DMS79 treated with DMSO at 0.1 percent for 48 hours (cell line): Measurements from ENCODE around the gene WDFY4.
A peak's percentile ranks its signal among the peaks of the same experiment; 100 is the strongest.

ENCODE experiments used
- DNase-seq: peaks from one replicate; lab custom pipeline; 2025; lab: John Stamatoyannopoulos, UW

WDFY4 gene

DNA sequence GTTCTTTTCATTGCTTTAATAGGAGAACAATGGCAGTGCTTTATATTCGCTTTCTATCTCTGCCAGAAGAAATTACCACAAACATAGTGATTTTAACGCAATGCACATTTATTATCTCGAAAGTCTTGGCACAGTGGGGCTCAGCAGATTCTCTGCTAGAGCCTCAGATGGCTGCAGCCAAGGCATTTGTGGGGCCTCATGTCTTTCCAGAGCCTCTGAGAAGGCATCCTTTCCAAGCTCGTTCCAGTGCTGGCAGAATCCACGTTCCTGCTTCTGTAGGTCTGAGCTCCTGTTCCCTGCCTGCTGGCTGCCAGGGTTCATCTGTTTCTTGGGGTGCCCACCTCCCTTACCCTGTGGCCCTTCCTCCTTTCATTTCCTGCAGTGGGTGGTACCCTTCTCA is 194.8 kb downstream of the WDFY4 start:
- DNase-seq: no peak

DNA sequence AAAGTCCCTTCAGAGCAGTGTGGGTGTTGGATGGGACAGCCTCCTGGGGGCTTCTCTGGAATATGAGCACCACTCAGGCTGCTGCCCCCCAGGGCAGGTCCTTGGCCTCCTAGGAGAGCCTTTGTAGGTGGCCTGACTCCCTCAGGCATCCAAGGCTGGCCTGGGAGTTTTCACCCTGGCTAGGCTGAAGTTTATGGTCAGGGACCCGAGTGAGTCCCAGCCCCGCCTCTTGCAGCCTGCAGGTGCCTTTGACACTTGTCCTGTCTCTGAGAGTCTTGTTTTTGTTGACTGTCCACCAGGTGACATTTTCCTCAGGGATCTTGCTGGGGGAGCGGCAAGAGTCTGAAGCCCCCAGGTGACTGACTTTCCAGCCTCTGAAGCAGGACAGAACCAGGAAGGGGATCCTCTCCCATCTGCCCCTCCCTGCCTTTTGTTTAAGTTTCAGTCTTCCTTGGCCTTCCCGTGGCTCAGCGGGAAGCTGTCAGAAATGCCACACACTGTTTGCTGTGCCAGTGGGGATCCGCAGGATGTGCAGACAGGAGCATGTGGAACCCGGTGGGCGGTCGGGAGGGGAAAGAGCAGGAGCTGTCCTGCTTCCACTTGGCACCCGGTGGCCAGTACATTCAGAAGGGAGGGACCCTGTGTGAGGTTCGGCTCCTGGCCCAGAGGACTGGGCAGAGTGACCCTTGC is 195.5 kb downstream of the WDFY4 start:
- DNase-seq: no peak

- DNase-seq: no peak
These were observed 197.3 kb downstream of the WDFY4 start for GRCh38 chr10:48881937-48882336.

GRCh38 chr10:48882881-48883280 is 198.2 kb downstream of the WDFY4 start:
- DNase-seq: no peak

- DNase-seq: no peak
These were observed 199.0 kb downstream of the WDFY4 start for GRCh38 chr10:48883701-48884100.

DNA sequence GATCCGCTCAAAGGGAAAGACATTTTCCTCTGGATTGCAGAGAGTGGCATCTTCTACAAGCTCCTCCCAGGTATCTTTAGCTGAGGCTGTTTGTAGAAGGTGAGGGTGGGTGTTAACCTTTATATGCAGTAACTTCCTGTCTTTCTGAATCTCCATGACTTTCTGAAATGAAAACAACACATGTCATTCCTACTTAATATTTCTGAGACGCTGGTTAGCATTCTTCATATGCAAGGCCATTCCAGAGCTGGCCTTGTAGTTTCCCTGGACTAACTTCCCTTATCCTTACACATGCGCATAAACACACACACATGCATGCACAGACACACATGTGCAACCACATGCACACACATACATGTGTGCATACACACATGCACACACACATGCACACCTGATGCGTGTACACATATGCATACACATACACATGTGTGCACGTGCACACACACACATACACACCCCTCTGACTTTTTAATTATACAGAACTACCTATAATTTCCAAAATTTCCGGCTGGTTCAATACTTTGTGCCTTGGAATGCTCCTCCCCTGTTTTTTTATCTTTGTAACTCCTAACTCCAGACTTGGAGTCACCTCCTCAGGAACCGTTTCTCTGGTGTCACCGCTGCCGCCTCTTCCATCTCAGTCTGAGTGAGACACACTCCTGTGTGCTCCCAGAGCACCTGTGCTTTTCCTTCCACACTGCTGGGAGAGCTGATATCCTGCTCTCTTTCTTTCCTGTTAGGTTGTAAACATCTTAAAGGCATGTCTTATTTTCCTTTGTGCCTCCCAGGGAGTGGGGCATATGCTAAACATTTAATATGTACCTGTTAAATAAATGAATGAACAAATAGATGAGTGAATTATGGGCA is 199.7 kb downstream of the WDFY4 start:
- DNase-seq: no peak

GRCh38 chr10:48885376-48885775 is 200.7 kb downstream of the WDFY4 start:
- no peak for DNase-seq

DNA sequence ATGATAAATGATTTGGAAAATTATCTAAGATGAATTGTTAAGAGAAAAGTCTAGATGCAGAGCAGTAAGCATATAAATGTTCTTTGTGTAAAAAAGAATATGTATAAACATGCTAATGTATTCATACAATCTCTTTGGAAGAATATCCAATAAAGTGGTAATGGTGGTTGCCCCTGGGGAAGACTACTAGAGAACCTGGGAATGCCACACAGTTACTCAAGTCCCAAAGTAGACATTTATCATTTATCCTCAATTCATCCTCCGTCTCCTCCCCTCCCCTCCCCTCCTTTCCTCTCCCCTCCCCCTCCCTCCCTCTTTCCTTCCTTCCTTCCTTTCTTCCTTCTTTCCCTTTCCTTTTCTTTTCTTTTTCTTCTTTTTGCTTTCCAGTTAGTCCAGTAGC is 203.3 kb downstream of the WDFY4 start:
- DNase-seq: no peak

DNA sequence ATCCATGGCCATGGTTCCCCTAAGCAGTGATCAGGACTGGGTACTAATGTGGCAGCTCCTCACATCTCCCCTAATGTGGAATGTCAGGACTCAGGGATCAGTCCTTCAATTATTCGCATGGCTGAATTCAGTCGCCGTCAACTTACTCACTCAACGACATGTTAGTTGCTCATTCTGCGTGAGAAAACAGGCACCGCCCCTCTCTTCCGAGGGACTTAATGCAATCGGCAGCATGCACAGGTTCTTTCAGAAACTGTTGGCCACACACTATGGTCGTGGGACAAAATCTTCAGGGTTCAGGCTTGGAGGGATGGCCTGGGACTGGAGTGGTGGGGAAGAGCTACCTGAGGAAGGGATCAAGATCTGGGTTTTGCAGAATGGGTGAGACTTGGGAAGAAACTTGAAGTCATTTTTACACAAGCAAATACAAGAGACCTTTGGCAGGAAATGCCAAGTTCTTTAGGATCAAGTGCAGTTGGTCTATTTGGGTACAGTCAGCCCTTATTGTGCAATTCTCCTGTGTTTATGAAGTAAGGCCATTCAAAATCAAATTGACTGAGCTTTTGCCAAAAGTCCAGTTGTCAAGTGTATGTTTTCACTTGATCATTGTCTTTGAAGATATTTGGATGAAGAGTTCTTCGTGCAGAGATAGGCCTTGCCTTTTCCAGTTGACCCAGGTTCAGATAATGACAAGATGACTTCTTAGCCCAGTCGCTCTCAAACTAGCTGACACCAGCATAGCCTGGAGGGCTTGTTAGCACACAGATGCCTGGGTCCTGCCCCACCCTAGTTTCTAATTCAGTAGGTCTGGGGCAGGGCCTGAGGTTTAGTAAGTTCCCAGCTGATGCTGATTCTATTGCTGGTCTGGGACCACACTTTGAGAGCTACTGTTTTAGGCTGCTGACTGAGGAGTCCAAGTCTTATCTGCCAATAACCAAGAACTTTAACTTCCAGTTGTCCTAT is 206.5 kb downstream of the WDFY4 start:
- no peak for DNase-seq

DNA sequence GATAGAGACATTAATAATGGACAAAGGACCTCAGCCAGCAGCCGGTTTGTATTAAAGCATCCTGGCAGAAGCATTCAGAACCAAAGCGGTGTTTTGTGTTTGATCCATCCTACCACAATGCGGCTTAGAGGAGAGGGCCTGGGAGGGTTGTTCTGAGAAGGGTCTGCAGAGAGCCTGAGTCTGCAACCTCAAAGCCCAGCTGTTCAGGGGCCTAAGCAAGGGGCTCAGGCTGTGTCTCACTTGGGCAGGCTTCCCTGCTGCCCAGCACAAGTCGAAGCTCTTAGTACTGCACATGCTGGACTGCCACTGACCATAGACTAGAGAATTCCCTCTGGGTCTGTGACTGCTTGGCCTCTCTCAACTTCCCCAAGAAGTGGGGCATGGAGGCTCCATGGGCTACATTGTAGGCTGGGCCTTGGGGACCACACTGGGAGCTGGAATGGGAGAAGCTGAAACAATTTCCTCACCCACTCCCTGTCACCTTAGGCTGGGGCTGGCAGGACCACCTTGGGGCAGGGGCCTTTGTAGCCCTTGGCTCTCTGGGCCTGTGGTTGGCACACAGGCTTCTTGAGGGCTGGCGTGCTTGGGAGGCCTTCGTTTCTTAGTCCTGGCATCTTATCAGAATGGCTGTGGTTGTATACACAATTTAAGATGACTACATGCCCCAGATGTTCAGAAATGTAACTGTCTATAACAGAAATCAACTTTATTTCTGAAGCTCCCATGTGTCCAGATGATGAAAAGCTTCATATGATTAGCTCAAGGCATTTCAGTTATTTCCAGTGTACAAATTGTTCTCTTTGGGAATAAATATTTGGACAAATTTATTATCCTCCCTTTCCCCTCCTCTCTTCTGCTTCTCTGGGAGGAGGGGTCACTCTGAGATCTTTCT is 210.5 kb downstream of the WDFY4 start:
- no peak for DNase-seq

DNA sequence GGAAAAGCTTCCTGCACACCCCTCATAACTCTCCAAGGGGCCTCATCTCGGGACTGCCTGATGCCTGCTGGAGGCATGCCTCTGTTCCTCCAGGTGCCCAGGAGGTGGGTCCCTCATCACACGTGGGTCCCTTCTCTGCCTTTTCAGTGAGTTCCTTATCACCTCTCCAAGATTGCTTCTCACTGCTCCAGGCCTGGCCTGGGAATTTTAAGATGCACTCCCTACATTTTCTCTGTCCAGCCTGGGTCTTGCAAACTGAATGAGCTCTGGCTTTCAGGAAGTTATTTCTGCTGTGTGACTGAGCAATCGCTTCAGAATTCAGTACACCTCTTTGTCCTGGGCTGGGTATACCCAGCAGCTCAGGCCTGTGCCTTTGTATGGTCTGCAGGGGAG is 211.1 kb downstream of the WDFY4 start:
- no peak for DNase-seq

- DNase-seq: peak; percentile 0
These were observed 212.2 kb downstream of the WDFY4 start for GRCh38 chr10:48896756-48897440.

DNA sequence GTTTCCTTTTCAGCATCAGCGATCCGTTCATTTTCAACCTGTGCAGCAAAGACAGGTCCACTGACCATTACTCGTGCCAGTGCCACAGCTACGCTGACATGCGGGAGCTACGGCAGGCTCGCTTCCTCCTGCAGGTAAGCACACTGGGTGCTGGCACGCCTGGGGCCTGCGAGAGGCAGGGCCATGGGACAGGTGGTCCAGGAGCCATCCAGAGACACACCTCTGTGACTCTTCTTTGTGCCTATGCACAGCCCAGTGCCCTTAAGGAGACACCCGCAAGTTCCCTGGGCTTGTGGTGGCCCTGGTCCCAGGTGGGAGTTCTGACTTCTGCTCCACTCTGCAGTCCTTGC is 212.7 kb downstream of the WDFY4 start:
- no peak for DNase-seq

DNA sequence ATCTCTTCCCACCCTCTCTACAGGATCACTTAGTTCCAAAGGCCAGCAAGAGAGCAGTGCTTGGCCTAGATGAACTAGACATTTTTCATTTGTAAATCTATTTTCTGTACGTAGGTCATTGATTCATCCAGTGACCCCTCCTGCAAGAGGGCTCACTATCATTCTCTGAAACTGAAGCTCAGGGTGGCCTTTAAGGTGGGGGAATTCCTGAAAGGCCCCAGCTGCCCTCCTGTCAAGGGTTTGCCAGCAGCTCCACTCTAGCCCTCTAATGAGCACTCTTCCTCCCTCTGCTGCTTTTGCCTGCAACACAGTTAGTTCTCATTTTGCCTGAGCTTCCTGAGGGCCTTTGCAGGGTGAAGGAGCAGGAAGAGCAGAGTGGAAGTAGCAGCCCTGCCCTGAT is 213.8 kb downstream of the WDFY4 start:
- no peak for DNase-seq

GRCh38 chr10:48899781-48900180 is 215.1 kb downstream of the WDFY4 start:
- DNase-seq: no peak

GRCh38 chr10:48900371-48900801 is 215.7 kb downstream of the WDFY4 start:
- DNase-seq: no peak

DNA sequence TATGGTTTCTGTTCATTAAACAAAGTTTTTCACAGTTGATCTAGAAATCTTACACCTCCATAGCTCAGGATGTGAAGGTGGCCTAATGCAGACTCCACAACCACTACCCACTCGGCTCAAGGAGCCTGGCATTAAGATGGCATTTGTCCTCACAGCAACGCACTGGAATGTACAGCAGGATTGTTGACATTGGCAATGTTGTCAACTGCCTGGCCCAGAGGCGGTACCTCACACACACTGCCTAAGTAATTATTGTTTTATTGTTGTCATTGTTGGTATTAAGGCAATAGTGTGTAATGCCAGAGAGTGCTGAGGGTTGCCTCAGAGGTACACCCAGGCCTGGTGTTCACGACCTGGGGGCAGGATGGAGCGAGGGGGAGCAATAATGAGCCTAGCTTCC is 216.6 kb downstream of the WDFY4 start:
- no peak for DNase-seq

DNA sequence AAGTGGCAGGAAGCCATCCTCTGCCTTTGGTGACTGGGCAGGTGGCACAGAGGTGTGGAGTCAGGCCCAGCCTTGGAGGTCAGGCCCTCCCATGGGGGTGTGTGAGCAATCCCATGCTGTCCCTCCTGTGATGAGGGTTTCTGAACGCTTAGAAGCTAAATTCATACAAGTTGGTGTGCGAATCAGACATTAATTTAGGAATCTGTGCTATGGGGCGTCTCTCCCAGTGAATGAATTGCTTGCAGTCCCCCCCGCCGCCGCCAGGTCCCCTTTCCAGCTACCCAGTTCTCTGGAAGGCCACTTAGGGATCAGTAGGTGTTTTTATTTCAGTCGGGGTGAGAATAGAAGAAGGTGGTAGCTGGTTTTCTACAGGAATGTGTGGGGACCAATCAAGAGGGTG is 217.4 kb downstream of the WDFY4 start:
- no peak for DNase-seq

DNA sequence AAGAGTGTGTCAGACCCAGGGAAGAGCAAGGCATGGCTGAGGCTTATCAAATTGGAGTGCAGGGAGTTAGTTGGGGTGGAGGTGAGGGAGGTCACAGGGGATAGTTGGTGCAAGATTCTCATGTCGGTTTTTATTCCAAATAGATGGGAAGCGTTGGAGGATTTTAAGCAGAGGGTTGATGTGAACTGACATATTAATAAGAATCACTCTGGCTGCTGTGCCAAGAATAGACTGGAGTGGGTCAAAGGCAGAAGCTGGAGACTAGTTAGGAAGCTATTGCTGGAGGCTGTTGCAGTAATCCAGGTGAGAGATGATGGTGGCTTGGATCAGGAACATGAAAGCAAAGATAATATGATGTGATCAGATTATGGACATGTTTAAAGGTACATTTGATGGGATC is 218.5 kb downstream of the WDFY4 start:
- DNase-seq: no peak

DNA sequence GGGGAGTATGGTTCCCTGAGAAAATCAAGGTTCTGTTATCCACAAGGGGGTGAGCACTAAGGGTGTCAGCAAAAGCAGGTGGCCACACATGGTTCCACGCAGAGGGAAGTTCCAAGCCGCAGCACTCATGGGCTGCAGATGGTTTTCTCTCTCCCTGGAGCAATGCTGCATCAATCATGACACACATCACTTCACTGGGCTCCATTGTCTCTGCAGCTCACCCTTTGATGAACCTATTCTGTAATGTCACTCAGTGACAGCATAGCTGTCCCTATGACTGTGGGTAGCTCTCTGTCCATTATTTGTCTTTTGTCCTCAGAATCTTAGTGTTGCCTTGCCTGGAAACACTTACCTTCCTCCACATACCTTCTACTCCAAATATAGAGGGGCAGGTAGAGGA is 220.2 kb downstream of the WDFY4 start:
- DNase-seq: no peak

DNA sequence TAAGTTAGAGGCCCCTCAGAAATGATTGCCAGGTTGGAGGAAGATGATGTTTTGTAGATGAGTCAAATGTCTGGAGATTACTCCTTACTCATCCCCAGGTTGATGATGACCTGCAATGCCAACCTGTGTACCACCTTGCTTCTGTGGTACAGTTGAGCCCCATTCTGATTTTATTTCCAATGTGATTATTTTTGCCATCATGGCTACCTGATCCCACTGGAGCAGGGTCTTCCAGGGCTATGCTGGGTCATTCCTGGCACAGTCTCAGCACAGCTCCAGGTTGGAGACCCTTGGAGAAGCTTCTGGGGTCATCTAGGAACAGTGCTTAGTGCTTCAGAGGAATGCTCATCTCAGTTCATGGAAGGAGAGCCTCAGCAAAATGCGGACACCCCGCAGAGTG is 220.6 kb downstream of the WDFY4 start:
- DNase-seq: no peak
